CD4-positive, alpha-beta memory T cell (primary cell): Measurements from ENCODE around the gene MAGI2. TPM values are rescaled to one million over a fixed set of nuclear protein-coding genes. Genes with fewer than 3 reads are reported as not detected.

Experiments
- CTCF ChIA-PET: fragments of 350-600 bp; sonication (Branson Sonifier 250); formaldehyde crosslinking; loops from one replicate; lab custom pipeline; 2021; ENCODE audit warnings: inconsistent platforms; ENCODE audit not compliant: partially characterized antibody; lab: Charles Lee
- POLR2A ChIA-PET: fragments of 350-600 bp; sonication (Branson Sonifier 250); formaldehyde crosslinking; loops from one replicate; lab custom pipeline; 2021; ENCODE audit not compliant: partially characterized antibody; lab: Charles Lee
- DNase-seq, 5 donors: peaks; one replicate each; pipeline versions ENCODE4 v3.0.0 to v3.0.0-alpha.2; 2020 to 2022; ENCODE audit warnings: mixed read lengths in 1 of 5
- H3K27ac ChIP-seq: one replicate; pipeline ENCODE4 v1.7.0; 2013; ENCODE audit warnings: low read depth, low read length
- H3K27me3 ChIP-seq: 2 replicates; pipeline ENCODE4 v1.7.0; 2013; ENCODE audit warnings: mild to moderate bottlenecking, low read length, moderate library complexity; ENCODE audit not compliant: insufficient read depth
- H3K36me3 ChIP-seq: 2 replicates; pipeline ENCODE4 v1.7.0; 2013; ENCODE audit warnings: mild to moderate bottlenecking, low read length, moderate library complexity; ENCODE audit not compliant: insufficient read depth
- H3K4me1 ChIP-seq: 2 replicates; pipeline ENCODE4 v1.7.0; 2013; ENCODE audit warnings: mild to moderate bottlenecking, low read length, moderate library complexity; ENCODE audit not compliant: insufficient read depth
- H3K4me3 ChIP-seq, 2 donors: one replicate each; pipeline ENCODE4 v1.7.0; 2013; ENCODE audit warnings: low read length in 2 of 2, mild to moderate bottlenecking in 1 of 2
- H3K9me3 ChIP-seq, 2 donors: one replicate each; pipeline ENCODE4 v1.7.0; 2013; ENCODE audit warnings: low read length in 2 of 2, control low read depth in 1 of 2; ENCODE audit not compliant: control insufficient read depth in 1 of 2
- H3K27ac Mint-ChIP-seq, 7 donors: one replicate each; pipeline ENCODE4 v1.8.0; 2020 to 2021; ENCODE audit warnings: mixed read lengths in 7 of 7, mild to moderate bottlenecking in 6 of 7, inconsistent platforms in 3 of 7, moderate library complexity in 3 of 7
- H3K27me3 Mint-ChIP-seq, 2 donors: one replicate each; pipeline ENCODE4 v1.8.0; 2020 to 2021; ENCODE audit warnings: mixed read lengths in 2 of 2
- H3K36me3 Mint-ChIP-seq, 2 donors: one replicate each; pipeline ENCODE4 v1.8.0; 2020 to 2021; ENCODE audit warnings: mixed read lengths in 2 of 2, inconsistent platforms in 1 of 2, mild to moderate bottlenecking in 1 of 2
- H3K4me1 Mint-ChIP-seq, 4 donors: one replicate each; pipeline ENCODE4 v1.8.0; 2020 to 2021; ENCODE audit warnings: mixed read lengths in 4 of 4, mild to moderate bottlenecking in 1 of 4
- H3K4me3 Mint-ChIP-seq, 8 donors: one replicate each; pipeline ENCODE4 v1.8.0; 2020 to 2021; ENCODE audit warnings: mixed read lengths in 8 of 8, mild to moderate bottlenecking in 7 of 8, moderate library complexity in 6 of 8, inconsistent platforms in 3 of 8
- H3K9me3 Mint-ChIP-seq, 8 donors: one replicate each; pipeline ENCODE4 v1.8.0; 2020 to 2021; ENCODE audit warnings: mixed read lengths in 8 of 8, mild to moderate bottlenecking in 5 of 8, inconsistent platforms in 3 of 8, moderate library complexity in 1 of 8
- intact Hi-C: fragments of 100-400 bp; cut with micrococcal nuclease; formaldehyde crosslinking; loops from one replicate; pipeline ENCODE4 v1.15.1; 2023
- polyA plus RNA-seq, 2 donors: library from polyadenylated mRNA; unstranded; fragments of 300-500 nt; fragmentation: Illumina TruSeq; gene quantifications; one replicate each; pipeline ENCODE4 v1.2.3, GENCODE V29; 2021
- total RNA-seq, 2 experiments: library from RNA; stranded (reverse); gene quantifications; one replicate each; pipeline ENCODE4 v1.2.3, GENCODE V29; 2021

The MAGI2 gene
- total and polyA plus RNA-seq, 4 experiments from 2014 or later: 0.23 to 0.25 TPM; not detected in 2

- no peak for DNase-seq
- no peaks in the 10 kb centered on the region for H3K9me3 ChIP-seq
- no peak overlapping the region for H3K4me3 ChIP-seq
- H3K36me3 Mint-ChIP-seq: no peaks in the 10 kb centered on the region
- H3K4me3 Mint-ChIP-seq: no peak overlapping the region
- POLR2A ChIA-PET: no interaction called here
- no peaks in the 10 kb centered on the region for H3K4me1 Mint-ChIP-seq
- H3K36me3 ChIP-seq: no peaks in the 10 kb centered on the region
- H3K27ac ChIP-seq: no peak overlapping the region
- no peaks in the 10 kb centered on the region for H3K27me3 ChIP-seq
- CTCF ChIA-PET: no interaction called here
- H3K9me3 Mint-ChIP-seq: peaks cover 0 to 4% (median 0%) of the 10 kb centered on the region in 8 donors
- no peak overlapping the region for H3K27ac Mint-ChIP-seq
- H3K27me3 Mint-ChIP-seq: no peaks in the 10 kb centered on the region
- intact Hi-C loops: no loop called here
- no peaks in the 10 kb centered on the region for H3K4me1 ChIP-seq
Observed at GRCh38 chr7:79403879-79404278, 49.6 kb downstream of the MAGI2 start.

GRCh38 chr7:79403451-79403850 lies 50.0 kb downstream of the MAGI2 start:
- H3K27me3 ChIP-seq: no peaks in the 10 kb centered on the region
- H3K4me1 ChIP-seq: no peaks in the 10 kb centered on the region
- no peak overlapping the region for H3K4me3 ChIP-seq
- Mint-ChIP-seq H3K4me1 (no peaks in the 10 kb centered on the region), H3K27me3 (no peaks in the 10 kb centered on the region), H3K27ac (no peak overlapping the region), H3K9me3 (peaks cover 0 to 3% (median 0%) of the 10 kb centered on the region in 8 donors), H3K4me3 (no peak overlapping the region), H3K36me3 (no peaks in the 10 kb centered on the region)
- no peak overlapping the region for H3K27ac ChIP-seq
- H3K9me3 ChIP-seq: no peaks in the 10 kb centered on the region
- POLR2A ChIA-PET: no interaction called here
- intact Hi-C loops: no loop called here
- CTCF ChIA-PET: no interaction called here
- no peaks in the 10 kb centered on the region for H3K36me3 ChIP-seq
- no peak for DNase-seq

- Mint-ChIP-seq H3K27me3 (no peaks in the 10 kb centered on the region), H3K4me3 (no peak overlapping the region), H3K9me3 (peaks cover 0 to 2% (median 0%) of the 10 kb centered on the region in 8 donors), H3K27ac (no peak overlapping the region), H3K4me1 (no peaks in the 10 kb centered on the region), H3K36me3 (no peaks in the 10 kb centered on the region)
- no peaks in the 10 kb centered on the region for H3K36me3 ChIP-seq
- H3K27me3 ChIP-seq: no peaks in the 10 kb centered on the region
- CTCF ChIA-PET: no interaction called here
- intact Hi-C loops: no loop called here
- H3K9me3 ChIP-seq: no peaks in the 10 kb centered on the region
- POLR2A ChIA-PET: no interaction called here
- H3K4me3 ChIP-seq: no peak overlapping the region
- no peak for DNase-seq
- H3K27ac ChIP-seq: no peak overlapping the region
- H3K4me1 ChIP-seq: no peaks in the 10 kb centered on the region
Observed at GRCh38 chr7:79401254-79401653, 52.2 kb downstream of the MAGI2 start.

- H3K4me3 ChIP-seq: no peak overlapping the region
- H3K36me3 ChIP-seq: no peaks in the 10 kb centered on the region
- intact Hi-C loops: no loop called here
- H3K27ac ChIP-seq: no peak overlapping the region
- no peaks in the 10 kb centered on the region for H3K27me3 ChIP-seq
- Mint-ChIP-seq H3K36me3 (no peaks in the 10 kb centered on the region), H3K27me3 (no peaks in the 10 kb centered on the region), H3K4me3 (no peak overlapping the region), H3K9me3 (peaks cover 0 to 2% (median 0%) of the 10 kb centered on the region in 8 donors), H3K4me1 (no peaks in the 10 kb centered on the region), H3K27ac (no peak overlapping the region)
- no peaks in the 10 kb centered on the region for H3K9me3 ChIP-seq
- ChIA-PET POLR2A (no interaction called here), CTCF (no interaction called here)
- no peaks in the 10 kb centered on the region for H3K4me1 ChIP-seq
- DNase-seq: no peak
Observed at GRCh38 chr7:79400222-79400621, 53.2 kb downstream of the MAGI2 start.

GRCh38 chr7:79398138-79398749 lies 55.2 kb downstream of the MAGI2 start:
- no peak overlapping the region for H3K4me3 Mint-ChIP-seq
- no peaks in the 10 kb centered on the region for H3K36me3 Mint-ChIP-seq
- no peaks in the 10 kb centered on the region for H3K27me3 Mint-ChIP-seq
- H3K9me3 Mint-ChIP-seq: no peaks in the 10 kb centered on the region
- DNase-seq: no peak
- no peak overlapping the region for H3K4me3 ChIP-seq
- H3K36me3 ChIP-seq: no peaks in the 10 kb centered on the region
- no peaks in the 10 kb centered on the region for H3K27me3 ChIP-seq
- ChIA-PET CTCF (no interaction called here), POLR2A (no interaction called here)
- H3K27ac Mint-ChIP-seq: no peak overlapping the region
- intact Hi-C loops: no loop called here
- H3K9me3 ChIP-seq: no peaks in the 10 kb centered on the region
- H3K27ac ChIP-seq: no peak overlapping the region
- no peaks in the 10 kb centered on the region for H3K4me1 ChIP-seq
- H3K4me1 Mint-ChIP-seq: no peaks in the 10 kb centered on the region

- no peaks in the 10 kb centered on the region for H3K36me3 ChIP-seq
- CTCF ChIA-PET: no interaction called here
- no peaks in the 10 kb centered on the region for H3K27me3 ChIP-seq
- no peaks in the 10 kb centered on the region for H3K4me1 ChIP-seq
- Mint-ChIP-seq H3K4me1 (no peaks in the 10 kb centered on the region), H3K27ac (no peak overlapping the region), H3K9me3 (peaks cover 2 to 5% (median 4%) of the 10 kb centered on the region in 8 donors), H3K27me3 (no peaks in the 10 kb centered on the region), H3K36me3 (no peaks in the 10 kb centered on the region), H3K4me3 (no peak overlapping the region)
- intact Hi-C loops: no loop called here
- H3K4me3 ChIP-seq: no peak overlapping the region
- H3K27ac ChIP-seq: no peak overlapping the region
- POLR2A ChIA-PET: no interaction called here
- no peaks in the 10 kb centered on the region for H3K9me3 ChIP-seq
- DNase-seq: no peak
Observed at GRCh38 chr7:79386688-79387422, 66.6 kb downstream of the MAGI2 start.

GRCh38 chr7:79381921-79382320 lies 71.5 kb downstream of the MAGI2 start:
- H3K27me3 Mint-ChIP-seq: no peaks in the 10 kb centered on the region
- POLR2A ChIA-PET: no interaction called here

More at GRCh38 chr7:79381921-79382320, 71.5 kb downstream of the MAGI2 start:
- no peak for DNase-seq
- H3K4me3 Mint-ChIP-seq: no peak overlapping the region
- H3K36me3 Mint-ChIP-seq: no peaks in the 10 kb centered on the region
- Histone ChIP-seq H3K4me1 (no peaks in the 10 kb centered on the region), H3K27me3 (no peaks in the 10 kb centered on the region), H3K4me3 (no peak overlapping the region), H3K36me3 (no peaks in the 10 kb centered on the region), H3K9me3 (no peaks in the 10 kb centered on the region), H3K27ac (no peak overlapping the region)
- no peaks in the 10 kb centered on the region for H3K4me1 Mint-ChIP-seq
- CTCF ChIA-PET: no interaction called here
- H3K9me3 Mint-ChIP-seq: peaks cover 0 to 6% (median 2%) of the 10 kb centered on the region in 8 donors
- intact Hi-C loops: no loop called here
- no peak overlapping the region for H3K27ac Mint-ChIP-seq
